Putamen (tissue), 1 donor: ENCODE measurements around the gene SPINK4.

Experiments
- DNase-seq: peaks from one replicate; pipeline ENCODE4 v3.0.0-alpha.2; 2016; ENCODE audit warnings: low spot score

Gene SPINK4

GRCh38 chr9:33291901-33292300 lies 51.9 kb downstream of the SPINK4 start:
- DNase-seq = no peak

DNA sequence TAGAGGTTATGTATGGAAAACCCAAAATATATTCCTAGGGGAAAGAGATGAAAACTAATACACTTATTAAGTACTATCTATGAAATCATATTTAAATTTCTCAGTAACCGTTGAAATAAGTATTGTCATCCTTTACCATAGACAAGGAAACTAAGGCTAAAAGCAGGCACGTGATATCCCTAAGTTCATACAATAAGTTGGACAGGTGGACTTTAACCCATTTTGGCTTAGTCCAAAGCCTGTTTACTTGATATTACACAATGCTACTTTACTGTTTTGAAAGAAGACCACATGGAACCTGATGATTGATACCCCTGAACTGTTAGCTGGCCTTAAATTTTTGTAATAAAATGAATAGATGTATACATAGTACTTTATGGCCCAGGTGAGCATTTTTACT lies 53.8 kb downstream of the SPINK4 start:
- DNase-seq = no peak

- no peak for DNase-seq
These were observed 54.9 kb downstream of the SPINK4 start for GRCh38 chr9:33294670-33295432.

- DNase-seq = no peak
These were observed 55.6 kb downstream of the SPINK4 start for GRCh38 chr9:33295571-33295970.

GRCh38 chr9:33297432-33297831 lies 57.5 kb downstream of the SPINK4 start:
- DNase-seq = peak; percentile 50
